BJ (cell line): Measurements from ENCODE around the gene YAF2. TPM values are rescaled to one million over a fixed set of nuclear protein-coding genes. Genes with fewer than 3 reads are reported as not detected.

Source experiments
- CTCF ChIA-PET: fragments of 350-600 bp; formaldehyde crosslinking; extraction: SDS; loops from one replicate; lab custom pipeline; 2021; ENCODE audit warnings: antibody characterized with exemption, inconsistent platforms; lab: Yijun Ruan, JAX
- POLR2A ChIA-PET: fragments of 300-600 bp; sonication (Branson Sonifier 250); formaldehyde crosslinking; extraction: SDS; loops from one replicate; lab custom pipeline; 2021; ENCODE audit warnings: antibody characterized with exemption; lab: Charles Lee
- DNase-seq: peaks from one replicate; pipeline ENCODE4 v3.0.0-alpha.2; 2011; ENCODE audit warnings: low read depth
- H3K27me3 ChIP-seq: 2 replicates; pipeline ENCODE4 v1.6.0; 2011; ENCODE audit warnings: low read length; ENCODE audit not compliant: control insufficient read depth, insufficient read depth
- H3K36me3 ChIP-seq: 2 replicates; pipeline ENCODE4 v1.5.1; 2011; ENCODE audit warnings: low read length; ENCODE audit not compliant: control insufficient read depth, insufficient read depth
- H3K4me3 ChIP-seq: 2 replicates; pipeline ENCODE4 v1.5.1; 2011; ENCODE audit warnings: low read depth, mild to moderate bottlenecking, control low read depth, low read length
- CTCF ChIP-seq: IDR thresholded peaks from 2 replicates; pipeline ENCODE4 v1.5.1; 2011; ENCODE audit warnings: low read depth, mild to moderate bottlenecking, control low read depth, inconsistent platforms, low read length, moderate library complexity; ENCODE audit not compliant: insufficient read depth
- polyA plus RNA-seq: library from polyadenylated mRNA; depleted of rRNA; stranded (reverse); fragments of >200 nt; gene quantifications from 2 replicates; pipeline ENCODE4 v1.2.3, GENCODE V29; 2011

The YAF2 gene
- polyA plus RNA-seq, 1 experiment = 10.0 TPM

DNA sequence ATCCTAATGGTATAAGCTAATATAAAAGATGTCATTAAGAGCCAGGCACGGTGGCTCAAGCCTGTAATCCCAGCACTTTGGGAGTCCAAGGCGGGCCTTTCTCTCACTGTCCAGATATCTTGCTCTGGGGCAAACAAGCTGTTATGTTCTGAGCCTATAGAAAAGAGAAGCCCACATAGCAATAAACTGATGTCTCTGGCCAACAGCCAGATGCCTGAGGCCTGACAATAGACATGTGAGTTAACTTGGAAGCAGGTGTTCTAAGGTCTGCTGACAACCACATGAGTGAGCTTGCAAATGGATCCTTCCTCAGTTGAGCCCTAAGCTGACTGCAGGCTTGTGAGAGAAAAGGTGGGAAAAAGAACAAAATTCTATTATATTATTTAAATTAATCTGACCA, 25.0 kb downstream of the YAF2 start:
- TF ChIP-seq CTCF = no peak
- Histone ChIP-seq H3K4me3 (no peak overlapping the region), H3K36me3 (no peaks in the 10 kb centered on the region), H3K27me3 (no peaks in the 10 kb centered on the region)
- POLR2A ChIA-PET = no interaction called here
- no peak for DNase-seq
- CTCF ChIA-PET = no interaction called here

DNA sequence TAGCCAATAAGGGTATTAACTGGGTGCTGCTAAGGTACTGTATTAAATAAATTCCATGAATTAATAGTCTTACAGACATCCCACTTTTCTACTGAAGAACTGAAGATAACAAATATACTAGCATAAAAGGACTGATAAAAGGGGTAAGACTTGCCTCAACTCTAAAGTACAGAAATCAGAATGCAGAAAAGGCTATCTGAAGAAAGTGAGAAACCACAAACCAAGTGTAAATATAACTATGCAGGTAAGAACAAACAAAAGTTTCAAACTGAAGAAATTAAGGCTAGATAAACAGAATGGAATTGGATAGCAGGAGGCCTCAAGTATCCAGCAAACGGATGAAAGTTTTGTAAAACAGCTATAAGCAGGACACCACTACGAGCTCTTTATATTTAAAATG, 29.5 kb downstream of the YAF2 start:
- ChIA-PET CTCF (interaction anchor here (0.6 to 1.7 kb wide), 4 partner anchors 11 to 1129 kb away, joined by 3 to 4 read pairs (median 3); no protein-coding TSS in a partner anchor), POLR2A (no interaction called here)
- Histone ChIP-seq H3K27me3 (no peaks in the 10 kb centered on the region), H3K36me3 (no peaks in the 10 kb centered on the region), H3K4me3 (no peak overlapping the region)
- no peak for DNase-seq
- no peak for TF ChIP-seq CTCF

DNA sequence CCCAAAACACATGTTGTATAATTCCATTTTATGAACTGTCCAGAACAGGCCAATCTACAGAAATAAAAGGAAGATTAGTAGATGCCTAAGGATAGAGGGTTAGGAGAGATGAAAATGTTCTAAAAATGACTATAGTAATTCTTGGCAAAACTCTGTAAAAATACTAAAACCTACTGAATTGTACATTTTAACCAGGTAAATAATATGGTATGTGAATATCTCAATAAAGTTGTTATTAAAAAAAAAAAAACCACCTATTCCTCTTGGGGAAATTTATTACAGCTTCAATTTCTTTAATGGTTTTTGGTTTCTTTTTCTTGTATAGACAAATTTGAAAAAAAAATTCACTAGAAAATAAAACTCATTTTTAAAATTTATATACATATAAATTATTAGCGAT, 33.2 kb downstream of the YAF2 start:
- ChIA-PET POLR2A (no interaction called here), CTCF (no interaction called here)
- Histone ChIP-seq H3K4me3 (no peak overlapping the region), H3K36me3 (no peaks in the 10 kb centered on the region), H3K27me3 (no peaks in the 10 kb centered on the region)
- DNase-seq = no peak
- TF ChIP-seq CTCF = no peak

DNA sequence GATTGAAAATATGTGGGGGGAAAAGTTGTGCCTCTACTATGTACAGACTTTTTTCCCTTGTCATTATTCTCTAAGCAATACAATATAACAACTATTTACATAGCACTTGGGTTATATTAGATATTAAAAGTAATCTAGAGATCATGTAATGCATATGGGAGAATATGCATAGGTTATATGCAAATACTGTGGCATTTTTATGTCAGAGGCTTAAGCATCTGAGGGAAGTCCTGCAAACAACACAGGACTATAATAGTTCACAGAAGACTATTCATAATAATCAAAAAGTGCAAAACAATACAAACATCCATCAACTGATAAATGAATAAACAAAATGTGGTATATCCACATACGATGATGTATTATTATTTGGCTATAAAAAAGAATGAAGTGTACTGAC, 33.7 kb downstream of the YAF2 start:
- no peak for TF ChIP-seq CTCF
- POLR2A ChIA-PET = no interaction called here

GRCh38 chr12:42201063-42201462, 37.0 kb downstream of the YAF2 start:
- ChIA-PET POLR2A (interaction anchor here (0.5 kb wide), 1 partner anchor 36 kb away, joined by 3 read pairs; no protein-coding TSS in a partner anchor), CTCF (interaction anchor here (1.0 to 1.1 kb wide), 2 partner anchors 16 to 68 kb away, joined by 3 read pairs; no protein-coding TSS in a partner anchor)
- no peak for DNase-seq
- H3K36me3 ChIP-seq = peaks cover 1% of the 10 kb centered on the region; the same call in 1 of the 2 replicates
- H3K27me3 ChIP-seq = no peaks in the 10 kb centered on the region
- no peak overlapping the region for H3K4me3 ChIP-seq
- no peak for TF ChIP-seq CTCF

More for the DNA sequence above, 33.7 kb downstream of the YAF2 start:
- Histone ChIP-seq H3K4me3 (no peak overlapping the region), H3K27me3 (no peaks in the 10 kb centered on the region), H3K36me3 (no peaks in the 10 kb centered on the region)
- CTCF ChIA-PET = no interaction called here
- DNase-seq = no peak
